GM18517 (cell line): ENCODE measurements around the gene PAM.
"Not testable (repeated sequence)": the region's sequence is repeated elsewhere in the genome, so short reads cannot be mapped to it uniquely, and the experiment has no call there.

ENCODE experiments used
- ATAC-seq: cut with Tn5 transposase; IDR thresholded peaks from one replicate; pipeline ENCODE4 v1.9.1; 2021; ENCODE audit warnings: mild to moderate bottlenecking, moderate library complexity; ENCODE audit not compliant: unreplicated experiment

PAM gene

GRCh38 chr5:102975457-102976182, 220.5 kb downstream of the PAM start:
- ATAC-seq, result no peak

- ATAC-seq, result no peak
Measured at GRCh38 chr5:102981957-102982635, 227.0 kb downstream of the PAM start.

- no peak for ATAC-seq
Measured at GRCh38 chr5:102986074-102986473, 231.0 kb downstream of the PAM start.

GRCh38 chr5:102988459-102988858, 233.4 kb downstream of the PAM start:
- ATAC-seq, result no peak

- ATAC-seq, result no peak
Measured at GRCh38 chr5:102991802-102992201, 236.7 kb downstream of the PAM start.

GRCh38 chr5:102996011-102996575, 241.0 kb downstream of the PAM start:
- no peak for ATAC-seq

- ATAC-seq, result no peak
Measured at GRCh38 chr5:102998224-102998623, 243.1 kb downstream of the PAM start.

GRCh38 chr5:102999191-102999590, 244.1 kb downstream of the PAM start:
- no peak for ATAC-seq

GRCh38 chr5:102999621-103000020, 244.5 kb downstream of the PAM start:
- ATAC-seq, result not testable (repeated sequence)

GRCh38 chr5:103000089-103000488, 245.0 kb downstream of the PAM start:
- no peak for ATAC-seq

- ATAC-seq, result no peak
Measured at GRCh38 chr5:103003872-103004271, 248.8 kb downstream of the PAM start.

GRCh38 chr5:103005276-103005675, 250.2 kb downstream of the PAM start:
- ATAC-seq, result no peak

- no peak for ATAC-seq
Measured at GRCh38 chr5:103006921-103007320, 251.8 kb downstream of the PAM start.

GRCh38 chr5:103010168-103010567, 255.1 kb downstream of the PAM start:
- no peak for ATAC-seq

- ATAC-seq, result no peak
Measured at GRCh38 chr5:103013933-103014552, 258.9 kb downstream of the PAM start.

GRCh38 chr5:103014983-103015382, 259.9 kb downstream of the PAM start:
- no peak for ATAC-seq

GRCh38 chr5:103016167-103016566, 261.1 kb downstream of the PAM start:
- no peak for ATAC-seq

- no peak for ATAC-seq
Measured at GRCh38 chr5:103019804-103020203, 264.7 kb downstream of the PAM start.

GRCh38 chr5:103021314-103021713, 266.2 kb downstream of the PAM start:
- ATAC-seq, result peak; percentile 77

- ATAC-seq, result no peak
Measured at GRCh38 chr5:103027267-103027666, 272.2 kb downstream of the PAM start.

- no peak for ATAC-seq
Measured at GRCh38 chr5:103031607-103032006, 276.5 kb downstream of the PAM start.

GRCh38 chr5:103033696-103034095, 278.6 kb downstream of the PAM start:
- ATAC-seq, result no peak
